HG02588 (cell line): ENCODE results near the gene ZNF385D.
"Not testable (repeated sequence)": the region's sequence is repeated elsewhere in the genome, so short reads cannot be mapped to it uniquely, and the experiment has no call there.

Source experiments
- ATAC-seq: cut with Tn5 transposase; IDR thresholded peaks from one replicate; pipeline ENCODE4 v1.9.1; 2021; ENCODE audit warnings: mild to moderate bottlenecking, moderate library complexity; ENCODE audit not compliant: unreplicated experiment

The ZNF385D gene

GRCh38 chr3:21524133-21524532 is 226.9 kb downstream of the ZNF385D start:
- no peak for ATAC-seq

- no peak for ATAC-seq
Observed at GRCh38 chr3:21520106-21520963, 230.7 kb downstream of the ZNF385D start.

GRCh38 chr3:21517184-21517583 is 233.8 kb downstream of the ZNF385D start:
- ATAC-seq, result no peak

GRCh38 chr3:21515417-21515816 is 235.6 kb downstream of the ZNF385D start:
- no peak for ATAC-seq

- ATAC-seq, result no peak
Observed at GRCh38 chr3:21509731-21510470, 241.1 kb downstream of the ZNF385D start.

GRCh38 chr3:21508246-21508645 is 242.8 kb downstream of the ZNF385D start:
- ATAC-seq, result no peak

GRCh38 chr3:21505711-21506460 is 245.1 kb downstream of the ZNF385D start:
- no peak for ATAC-seq

GRCh38 chr3:21502656-21503055 is 248.4 kb downstream of the ZNF385D start:
- ATAC-seq, result no peak

- ATAC-seq, result no peak
Observed at GRCh38 chr3:21500834-21501233, 250.2 kb downstream of the ZNF385D start.

- not testable (repeated sequence) for ATAC-seq
Observed at GRCh38 chr3:21490671-21491070, 260.3 kb downstream of the ZNF385D start.

GRCh38 chr3:21487520-21487919 is 263.5 kb downstream of the ZNF385D start:
- no peak for ATAC-seq

- ATAC-seq, result not testable (repeated sequence)
Observed at GRCh38 chr3:21486024-21486935, 264.7 kb downstream of the ZNF385D start.

GRCh38 chr3:21484828-21485144 is 266.2 kb downstream of the ZNF385D start:
- peak; percentile 29 for ATAC-seq

GRCh38 chr3:21484057-21484827 is 266.8 kb downstream of the ZNF385D start:
- ATAC-seq, result peak; percentile 61

- ATAC-seq, result no peak
Observed at GRCh38 chr3:21481991-21482390, 269.0 kb downstream of the ZNF385D start.

GRCh38 chr3:21477541-21478288 is 273.3 kb downstream of the ZNF385D start:
- ATAC-seq, result no peak

- ATAC-seq, result no peak
Observed at GRCh38 chr3:21466476-21466875, 284.5 kb downstream of the ZNF385D start.

- ATAC-seq, result no peak
Observed at GRCh38 chr3:21464746-21465145, 286.3 kb downstream of the ZNF385D start.

GRCh38 chr3:21463319-21463718 is 287.7 kb downstream of the ZNF385D start:
- no peak for ATAC-seq
